GM23248 (cell line): ENCODE results near the gene TNFRSF1A.

Source experiments
- EZH2 ChIP-seq: fragments of 200-600 bp; sonication (generic); IDR thresholded peaks from 2 replicates; pipeline ENCODE4 v1.6.1; 2018; ENCODE audit warnings: antibody characterized with exemption, mild to moderate bottlenecking; ENCODE audit not compliant: insufficient read depth, poor library complexity, severe bottlenecking
- EZH2phosphoT487 ChIP-seq: fragments of 200-600 bp; sonication (generic); IDR thresholded peaks from 2 replicates; pipeline ENCODE4 v1.6.1; 2018; ENCODE audit warnings: antibody characterized with exemption, moderate library complexity, mild to moderate bottlenecking, low read depth; ENCODE audit not compliant: insufficient read depth

- TF ChIP-seq EZH2phosphoT487, result no peak
- TF ChIP-seq EZH2, result no peak
These were observed 46.6 kb downstream of the TNFRSF1A start for GRCh38 chr12:6295094-6295811.
